ENCODE measurements around the gene MAGI1.
"Not testable (repeated sequence)": the region's sequence is repeated elsewhere in the genome, so short reads cannot be mapped to it uniquely, and the experiment has no call there.

The MAGI1 gene

DNA sequence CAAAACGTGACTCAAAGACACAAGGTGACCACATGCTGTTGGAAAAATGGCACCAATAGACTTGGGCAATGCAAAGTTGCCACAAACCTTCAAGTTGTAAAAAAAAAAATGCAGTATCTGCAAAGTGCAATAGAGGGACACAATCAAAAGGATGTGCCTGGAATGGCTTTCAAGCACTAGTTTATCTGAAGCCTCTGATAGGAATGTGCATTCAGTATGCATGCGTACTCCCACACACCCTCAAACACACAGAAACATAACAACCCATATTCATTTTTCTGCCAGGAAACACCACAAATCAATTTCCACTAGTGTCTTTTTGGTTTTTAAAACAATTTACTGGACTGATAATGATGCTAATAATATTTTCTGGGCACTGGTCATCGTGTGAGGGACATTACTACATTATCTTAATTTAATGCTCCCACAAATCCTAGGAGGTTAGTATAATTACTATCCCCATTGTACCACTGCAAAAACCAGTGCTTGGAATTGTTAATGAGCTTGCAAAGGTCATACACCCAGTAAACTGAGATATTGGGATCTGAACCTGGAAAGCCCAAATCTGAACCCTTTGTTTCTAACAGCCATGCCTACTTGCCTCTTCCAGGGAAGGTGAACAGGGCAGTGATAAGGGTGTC lies 298.7 kb downstream of the MAGI1 start:
- no peak for DNase-seq

DNA sequence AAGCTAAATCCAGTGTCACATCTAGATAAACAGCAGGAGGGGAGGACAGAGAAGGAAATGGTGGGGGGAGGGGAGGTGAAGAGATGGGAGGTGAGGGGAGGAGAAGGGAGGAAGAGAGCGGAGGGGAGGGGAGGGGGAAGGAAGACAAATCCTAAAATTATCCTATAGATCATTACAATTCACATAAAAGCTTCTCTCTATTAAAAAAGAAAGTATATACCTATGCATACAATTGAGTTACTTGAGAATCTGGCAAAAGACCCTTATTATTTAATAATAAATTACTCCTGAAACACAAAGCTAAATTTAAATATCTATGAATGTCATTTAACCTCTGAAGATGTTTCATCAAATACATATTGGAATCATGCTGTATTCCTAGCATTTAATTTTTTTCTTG lies 303.9 kb downstream of the MAGI1 start:
- no peak for DNase-seq

DNA sequence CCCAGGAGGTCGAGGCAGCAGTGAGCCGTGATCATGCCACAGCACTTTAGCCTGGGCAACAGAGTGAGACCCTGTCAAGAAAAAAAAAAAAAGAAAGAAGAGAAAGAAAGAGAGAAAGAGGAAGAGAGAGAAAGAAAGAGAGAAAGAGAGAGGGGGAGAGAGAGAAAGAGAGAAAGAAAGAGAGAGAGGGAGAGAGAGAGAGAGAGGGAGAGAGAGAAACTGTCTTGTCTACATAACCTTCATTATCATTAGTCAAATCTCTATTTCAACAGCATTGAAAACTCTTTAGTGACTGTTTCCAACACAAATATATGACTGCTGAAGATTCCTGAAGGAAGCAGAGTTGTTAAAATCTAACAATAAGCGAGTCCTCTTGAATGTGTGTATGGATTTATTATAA lies 304.3 kb downstream of the MAGI1 start:
- no peak for DNase-seq

DNA sequence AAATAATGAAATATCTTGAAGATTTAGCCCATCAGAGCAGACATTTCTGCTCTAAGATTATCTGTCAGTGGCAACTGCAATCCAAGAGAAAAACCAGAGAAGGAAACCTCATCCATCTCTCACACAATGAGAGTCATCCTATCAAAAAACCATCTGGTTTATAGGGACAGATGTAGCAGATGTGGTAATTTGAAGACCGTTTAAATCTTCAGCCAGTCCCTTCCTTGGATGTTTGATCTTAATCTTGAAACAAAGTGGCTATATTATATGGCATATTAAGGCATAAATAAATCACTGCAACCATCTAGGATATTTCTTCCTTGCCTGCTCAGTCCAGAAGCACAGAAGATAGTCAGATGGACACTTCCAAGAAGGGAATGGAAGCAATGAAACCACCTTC lies 305.3 kb downstream of the MAGI1 start:
- DNase-seq: no peak

DNA sequence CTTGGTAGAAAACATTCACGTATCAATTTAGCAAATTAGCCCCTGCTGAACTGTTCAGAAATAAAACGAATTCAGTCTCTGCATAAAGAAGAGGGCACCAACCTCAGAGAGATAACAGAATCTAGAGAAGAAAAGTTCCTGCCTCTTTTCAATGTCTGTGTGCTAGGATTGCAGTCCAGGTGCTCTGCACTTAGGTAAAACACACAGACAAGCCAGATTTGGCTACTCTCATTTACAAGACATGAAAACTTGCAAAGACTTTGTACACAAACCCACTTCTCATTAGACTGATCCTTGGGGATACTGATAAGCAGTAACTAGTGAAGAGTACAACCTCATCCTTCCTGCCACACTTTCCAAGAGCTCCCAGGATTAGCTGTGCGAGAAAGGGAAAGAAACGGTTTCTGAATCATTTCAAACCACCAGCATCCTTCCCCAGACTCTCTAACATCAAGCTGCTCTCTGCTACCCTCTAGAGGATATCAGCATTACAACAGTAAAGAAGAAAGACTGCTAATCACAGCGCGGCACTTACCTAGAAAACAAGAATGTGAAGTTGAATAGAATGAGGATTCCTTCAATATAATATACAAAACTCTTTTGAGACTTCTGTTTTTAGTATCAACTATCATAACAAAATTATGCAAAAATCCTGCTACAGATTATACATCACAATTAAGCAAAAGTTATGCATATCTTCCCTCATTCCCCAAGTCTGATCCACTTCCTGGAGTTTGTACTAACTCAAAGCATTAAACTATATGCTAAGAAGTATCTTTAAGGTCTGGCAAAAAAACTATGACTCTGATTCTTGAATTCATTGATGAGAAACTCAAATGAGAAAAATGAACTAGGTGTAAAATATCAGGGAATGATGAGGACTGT lies 306.4 kb downstream of the MAGI1 start:
- peak; percentile 1 to 6 for DNase-seq

DNA sequence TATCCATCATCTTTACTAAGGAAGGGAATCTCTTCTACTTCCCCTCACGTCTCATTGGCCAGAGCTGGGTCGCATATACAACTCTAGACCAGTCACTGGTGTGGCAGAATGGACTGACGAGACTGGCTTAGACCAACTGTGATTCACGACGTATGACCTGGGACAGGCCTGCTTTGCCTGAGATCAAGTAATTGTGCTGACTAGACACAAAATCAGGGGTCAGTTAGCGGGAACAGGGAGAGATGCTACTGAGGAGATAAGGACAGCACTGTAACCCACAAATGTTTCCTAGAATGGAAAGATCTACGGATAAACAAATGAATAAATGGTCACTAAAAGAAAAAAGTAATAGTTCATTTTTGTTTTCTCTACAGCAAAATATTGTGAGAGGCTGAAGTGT lies 308.3 kb downstream of the MAGI1 start:
- DNase-seq: no peak

DNA sequence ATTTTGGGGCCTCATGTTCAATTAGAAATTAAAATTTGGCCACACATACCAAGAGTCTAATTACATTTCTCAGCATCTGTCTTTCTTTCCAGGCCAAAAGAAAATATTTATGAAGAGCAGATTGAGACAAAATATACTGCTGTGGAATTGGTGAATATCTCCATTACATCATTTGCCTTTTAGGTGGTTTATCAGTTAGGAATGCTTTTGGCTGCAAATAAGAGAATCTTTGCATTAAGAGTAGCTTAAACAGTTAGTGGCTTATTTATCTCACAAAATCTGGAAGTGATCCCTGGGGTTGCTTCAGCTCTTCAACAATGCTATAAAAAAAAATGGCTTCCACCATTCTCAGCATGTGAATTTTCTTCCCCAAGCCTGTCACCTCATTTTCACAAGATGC lies 308.7 kb downstream of the MAGI1 start:
- no peak for DNase-seq

DNA sequence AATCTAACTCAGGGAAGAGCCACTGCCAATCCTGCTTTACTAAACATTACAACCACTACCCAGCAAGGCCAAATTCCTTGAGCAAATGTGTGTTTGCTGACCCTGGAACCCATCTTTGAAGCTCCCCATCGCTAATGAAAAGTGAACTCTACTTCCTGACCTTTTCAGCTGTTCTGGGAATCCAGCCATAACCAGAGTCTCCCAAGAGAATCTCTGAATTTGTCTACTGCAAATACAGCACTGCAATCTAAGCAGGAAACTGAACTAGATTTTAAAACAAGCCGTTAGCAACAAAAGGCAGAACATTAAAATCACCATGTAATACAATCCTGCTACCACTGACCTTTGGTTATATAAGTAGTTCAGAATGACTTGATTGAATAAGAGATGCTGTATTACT lies 309.2 kb downstream of the MAGI1 start:
- no peak for DNase-seq

DNA sequence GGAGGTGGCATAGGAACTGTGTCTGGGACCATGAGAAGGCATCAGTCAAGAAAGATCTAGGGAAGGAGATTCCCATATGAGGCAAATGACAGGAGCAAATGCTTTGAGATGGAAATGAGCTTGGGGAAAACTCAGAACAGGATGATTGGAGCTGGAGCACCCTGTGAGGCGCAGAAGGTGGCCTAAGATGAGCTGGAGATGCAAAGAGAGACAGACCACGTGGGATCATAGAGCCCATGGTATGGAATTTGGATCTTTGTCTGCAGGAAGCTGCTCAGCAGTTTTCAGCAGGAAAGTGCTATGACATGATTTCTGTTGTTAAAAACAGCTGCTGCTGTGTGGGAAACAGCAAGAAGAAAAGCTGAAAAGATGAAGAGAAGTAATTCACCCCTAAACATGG lies 310.6 kb downstream of the MAGI1 start:
- no peak for DNase-seq

DNA sequence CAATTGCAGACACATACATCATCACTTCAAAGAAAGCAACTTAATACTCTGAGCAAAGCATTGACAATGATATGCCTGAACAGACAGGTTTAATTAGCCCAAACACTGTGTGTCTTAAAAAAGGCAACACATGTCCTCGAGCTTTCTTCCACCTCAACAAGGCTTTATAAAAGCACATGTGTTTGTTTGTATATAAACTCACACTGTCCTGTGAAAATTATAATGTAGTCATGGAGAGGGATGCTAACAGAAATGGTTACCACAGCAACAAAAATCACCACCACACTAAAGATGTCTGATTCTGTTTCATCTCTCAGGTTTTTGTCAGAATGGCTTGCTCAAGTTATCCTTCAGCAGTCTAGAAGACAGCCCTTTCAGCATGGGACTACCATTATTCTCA lies 314.7 kb downstream of the MAGI1 start:
- no peak for DNase-seq

DNA sequence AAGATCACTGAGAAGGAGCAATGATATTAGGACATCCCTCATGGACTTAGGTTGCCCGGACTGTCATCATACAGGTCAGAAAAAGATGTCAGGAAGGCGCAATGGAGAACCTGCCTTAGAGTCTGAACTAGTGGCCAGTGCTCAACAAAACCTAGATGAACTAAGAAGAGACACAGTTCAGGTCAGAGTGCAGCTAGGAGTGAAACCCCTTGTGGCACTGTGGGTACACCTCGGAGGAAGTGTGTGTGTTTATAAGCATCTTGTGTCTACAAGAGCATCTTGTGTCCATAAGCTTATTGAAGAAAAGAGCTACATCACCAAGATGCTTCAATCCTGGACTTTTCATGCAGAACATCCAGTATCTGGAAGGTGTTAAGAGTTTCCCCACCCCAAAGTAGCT lies 315.7 kb downstream of the MAGI1 start:
- no peak for DNase-seq

DNA sequence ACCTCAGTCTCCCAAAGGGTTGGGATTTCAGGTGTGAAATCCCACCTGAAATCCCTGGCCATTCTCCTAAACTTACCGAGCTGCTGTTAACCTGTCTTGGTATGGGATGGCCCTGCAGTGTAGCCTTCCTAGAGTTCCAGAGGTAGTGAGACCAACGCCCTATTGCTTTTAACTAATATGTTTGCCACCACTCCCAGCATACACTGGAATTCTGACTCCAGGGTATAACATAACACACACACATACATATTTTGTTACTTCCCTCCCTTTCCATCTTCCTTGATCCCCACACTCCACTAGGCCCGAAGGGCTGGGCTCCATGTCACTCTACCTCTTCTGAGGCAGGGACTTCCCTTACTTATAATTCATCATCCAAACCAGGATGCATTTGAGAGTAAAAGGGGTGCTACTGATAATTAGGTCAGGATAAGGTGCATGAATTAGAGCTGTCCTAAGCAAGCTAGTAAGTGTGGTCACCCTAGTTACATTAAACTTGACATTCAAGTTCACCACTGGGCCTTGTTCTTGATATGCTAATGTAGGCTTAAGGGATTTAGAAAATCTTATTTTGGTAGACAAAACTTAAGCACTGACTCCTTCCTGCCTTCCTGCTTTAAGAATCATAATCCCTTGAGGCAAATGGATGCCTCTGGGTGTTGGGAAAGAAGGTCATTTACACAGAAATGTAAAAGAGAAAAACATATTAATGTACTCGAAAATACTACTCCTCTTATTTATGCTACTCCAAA lies 317.6 kb downstream of the MAGI1 start:
- no peak for DNase-seq

DNA sequence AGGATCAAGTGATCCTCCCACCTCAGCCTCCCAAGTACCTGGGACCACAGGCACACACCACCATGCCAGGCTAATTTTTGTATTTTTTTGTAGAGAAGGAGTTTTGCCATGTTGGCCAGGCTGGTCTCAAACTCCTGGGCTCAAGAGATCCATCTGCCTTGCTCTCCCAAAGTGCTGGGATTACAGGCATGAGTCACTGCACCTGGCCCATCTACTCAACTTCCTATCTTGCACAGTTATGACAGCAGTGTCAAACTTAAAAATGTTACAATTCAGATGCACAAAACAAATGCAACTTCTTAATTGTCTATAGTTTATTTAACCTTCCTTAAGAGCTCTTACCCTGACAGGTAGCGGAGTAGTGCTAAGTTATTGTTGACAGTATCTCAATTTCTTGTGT lies 319.1 kb downstream of the MAGI1 start:
- not testable (repeated sequence) for DNase-seq

DNA sequence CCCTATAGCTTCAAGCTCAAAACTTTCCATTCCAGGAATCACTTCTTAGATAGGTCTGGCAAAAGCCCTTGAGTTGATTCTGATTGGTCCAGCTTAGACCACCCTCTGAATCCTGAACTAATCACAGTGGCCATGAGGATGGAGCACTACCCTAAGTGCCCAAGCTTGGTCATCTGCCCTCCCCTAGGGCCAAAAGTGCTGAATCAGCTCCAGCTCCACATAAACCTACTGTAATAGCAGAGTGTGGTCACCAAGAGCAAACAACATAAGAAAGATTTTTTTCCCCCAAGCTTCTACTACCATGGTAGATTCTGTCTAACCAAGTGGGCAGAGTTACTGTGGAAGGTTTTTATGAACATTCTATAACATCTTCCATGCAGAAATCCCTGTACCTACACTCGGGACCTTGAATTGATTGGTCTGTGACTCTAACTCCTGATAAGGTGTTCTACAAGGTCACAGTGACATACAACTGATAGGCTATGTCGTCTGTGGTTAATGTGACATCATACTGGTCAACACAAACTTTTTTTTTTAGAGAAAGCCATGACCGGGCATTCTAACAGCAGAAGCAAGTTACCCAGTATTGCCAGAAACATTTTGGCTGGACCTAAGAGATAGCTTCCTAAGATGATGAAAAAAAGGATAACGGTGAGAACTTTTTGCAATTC lies 320.9 kb downstream of the MAGI1 start:
- no peak for DNase-seq

DNA sequence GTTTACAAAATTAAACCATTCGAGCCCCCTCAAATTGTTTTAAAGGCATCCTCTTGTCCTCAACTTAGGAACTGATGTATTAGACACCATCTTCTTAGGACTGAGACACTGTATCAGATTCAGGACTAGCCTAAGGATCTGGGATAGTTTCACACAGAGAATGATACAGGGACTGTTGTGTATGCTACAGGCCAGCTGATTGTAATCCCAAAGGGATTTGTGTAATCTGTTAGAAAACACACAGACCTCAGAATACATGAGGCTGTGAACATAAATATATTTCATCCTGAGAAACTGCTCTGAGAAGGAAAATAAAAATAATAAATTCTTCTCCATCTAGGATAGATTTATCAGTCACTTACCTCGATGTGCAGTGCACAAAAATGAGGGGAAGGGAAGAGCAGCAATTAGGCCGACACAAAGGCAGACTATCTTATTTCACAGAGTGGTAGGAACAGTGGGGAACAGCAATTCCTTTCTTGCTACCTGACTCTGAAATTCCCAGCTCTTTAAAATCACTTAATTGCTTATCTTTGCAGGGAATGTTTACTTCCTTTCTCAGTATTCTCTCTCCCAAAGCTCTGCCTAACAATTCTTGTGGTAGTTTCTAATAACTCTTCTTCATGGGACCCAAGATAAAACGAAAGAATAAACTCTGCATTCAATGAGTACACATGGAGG lies 322.5 kb downstream of the MAGI1 start:
- no peak for DNase-seq

DNA sequence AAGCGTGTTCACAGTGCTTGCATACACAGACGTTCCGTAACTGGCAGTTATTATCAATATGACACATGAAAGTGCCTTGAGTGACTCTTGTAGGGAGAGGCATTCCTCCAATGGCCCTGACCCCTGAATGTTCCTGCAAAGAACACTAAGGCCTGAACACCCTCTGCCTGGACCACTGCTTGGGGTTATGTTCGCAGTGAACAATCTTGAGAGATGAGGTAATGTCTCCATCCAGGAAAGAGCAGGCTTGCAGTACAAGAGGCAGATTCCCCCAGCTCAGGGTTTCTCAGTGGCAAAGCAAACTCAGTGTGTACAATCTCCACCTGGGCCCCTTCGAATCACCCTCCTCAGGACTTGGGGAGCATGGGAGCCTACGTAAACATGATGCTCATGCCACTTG lies 324.6 kb downstream of the MAGI1 start:
- DNase-seq: no peak

DNA sequence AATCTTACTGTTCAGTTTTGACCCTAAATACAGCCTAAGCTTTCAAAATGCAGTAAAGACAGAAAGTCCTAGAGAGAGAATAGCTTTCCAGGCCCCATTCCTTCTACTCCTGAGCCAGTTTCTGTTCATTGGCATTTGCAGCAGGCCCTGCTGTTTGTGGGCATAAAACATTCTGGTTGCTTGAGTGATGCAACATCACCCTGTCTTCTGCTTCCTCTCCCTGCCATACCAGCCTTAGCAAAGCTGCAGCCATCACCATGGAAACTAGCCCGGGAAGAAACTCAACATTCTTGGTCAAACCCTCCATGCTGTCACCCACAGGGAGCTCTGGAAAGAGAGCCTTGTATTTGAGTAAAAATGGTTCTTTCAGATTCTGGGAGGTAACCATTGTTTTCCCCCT lies 325.7 kb downstream of the MAGI1 start:
- no peak for DNase-seq

DNA sequence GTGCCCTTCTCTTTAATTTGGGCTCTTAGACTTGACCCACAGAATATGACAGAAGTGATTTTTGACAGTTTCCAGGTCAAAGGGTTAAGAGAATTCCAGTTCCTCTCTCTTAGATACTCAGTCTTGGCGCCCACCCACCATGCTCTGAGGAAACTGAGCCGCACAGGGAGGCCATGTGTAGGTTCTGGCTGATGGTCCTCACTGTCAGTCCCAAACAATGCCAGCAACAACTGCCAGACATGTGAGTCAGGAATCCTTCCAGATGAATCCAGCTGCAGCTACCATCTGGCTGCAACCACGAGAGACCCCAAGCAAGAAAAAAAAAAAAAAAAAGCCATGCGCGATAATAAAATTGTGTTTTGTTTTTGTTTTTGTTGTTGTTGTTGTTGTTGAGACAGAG lies 326.6 kb downstream of the MAGI1 start:
- no peak for DNase-seq

DNA sequence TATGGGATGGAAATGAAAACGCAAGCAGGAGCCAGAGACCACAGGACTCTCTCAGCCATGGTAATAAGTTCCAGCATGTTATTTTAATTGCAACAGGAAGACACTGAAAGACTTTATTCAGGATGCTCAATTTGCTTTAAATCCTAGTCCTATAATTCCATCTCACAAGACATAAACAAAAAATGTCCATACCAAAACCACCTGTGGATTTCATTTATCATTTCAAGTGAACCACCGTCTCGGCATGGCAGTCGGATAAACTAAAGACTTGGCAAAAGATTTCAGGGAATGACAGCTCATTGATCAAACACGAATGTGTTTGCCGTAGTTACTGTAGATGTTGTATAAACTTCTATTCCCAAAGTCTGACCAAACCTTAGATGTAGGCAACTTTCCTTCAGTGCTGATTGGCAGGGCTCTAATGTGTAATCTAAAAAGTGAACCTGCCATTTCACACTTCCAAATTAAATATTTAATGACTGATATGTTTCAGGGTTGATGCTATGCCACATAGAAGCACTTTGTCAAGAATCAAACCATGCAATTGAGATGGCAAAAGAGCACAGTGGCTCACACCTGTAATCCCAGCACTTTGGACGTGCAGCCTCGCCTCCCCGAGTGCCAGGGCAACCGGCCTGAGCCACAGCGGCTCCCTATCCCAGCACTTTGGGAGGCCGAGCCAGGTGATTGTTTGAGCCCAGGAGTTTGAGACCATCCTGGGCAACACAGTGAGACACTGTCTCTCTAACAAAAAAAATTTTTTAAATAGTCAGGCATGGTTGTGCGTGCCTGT lies 331.7 kb downstream of the MAGI1 start:
- no peak for DNase-seq

DNA sequence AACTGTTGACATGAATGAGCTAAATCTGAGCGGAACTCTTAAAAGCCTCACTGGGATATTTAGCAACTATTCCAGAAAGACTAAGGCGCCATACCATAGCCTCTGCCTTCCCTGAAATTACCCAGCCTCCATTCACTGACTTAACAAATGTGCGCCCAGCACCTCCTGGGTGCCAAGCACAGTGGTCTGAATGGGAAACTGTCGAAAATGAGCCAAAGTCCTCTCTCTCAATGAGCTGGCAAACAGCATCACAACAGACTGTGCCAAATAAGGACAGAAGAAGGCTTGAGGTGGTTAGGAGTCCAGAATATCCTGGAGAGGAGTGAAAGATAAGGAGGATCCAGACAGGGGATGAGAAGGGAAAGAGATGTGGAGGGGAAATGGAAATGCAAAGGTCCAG lies 332.4 kb downstream of the MAGI1 start:
- no peak for DNase-seq

DNA sequence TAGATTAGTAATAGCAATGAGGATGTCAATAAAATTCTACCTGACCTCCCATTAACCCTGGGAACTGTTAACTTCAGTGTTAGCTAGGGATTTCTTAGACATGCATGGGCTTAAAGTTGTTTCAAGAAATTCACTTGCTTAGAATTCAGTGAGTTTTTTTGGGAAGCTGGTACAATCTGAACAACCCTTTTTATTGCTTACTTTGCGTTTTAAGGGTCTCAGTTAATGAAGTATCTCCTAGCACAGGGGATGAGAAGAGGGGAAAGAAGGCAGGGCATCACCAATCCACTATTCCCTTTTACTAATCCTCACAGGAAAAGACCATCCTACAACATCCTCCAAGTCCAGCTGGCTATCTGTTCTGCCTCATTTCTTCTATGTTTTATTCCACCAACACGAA lies 334.9 kb downstream of the MAGI1 start:
- DNase-seq: no peak

DNA sequence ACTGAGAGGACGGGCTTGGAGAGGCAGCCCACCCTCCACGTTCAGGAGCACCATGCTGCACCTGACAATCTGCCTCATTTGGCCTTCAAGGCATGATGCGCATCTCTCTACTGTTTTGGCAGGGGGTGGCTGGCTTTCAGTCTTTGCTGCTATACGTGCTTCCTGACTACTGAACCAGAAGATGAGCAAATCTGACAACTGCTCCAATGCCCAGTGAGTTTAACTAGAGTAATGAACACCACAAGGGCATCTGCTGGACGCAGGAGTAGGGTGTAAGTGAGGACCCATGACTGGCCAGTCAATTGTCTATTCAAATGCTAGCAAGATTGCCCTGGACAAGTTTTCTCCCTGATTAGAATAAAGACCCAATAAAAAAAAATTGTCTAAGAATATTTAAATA lies 335.7 kb downstream of the MAGI1 start:
- DNase-seq: no peak

Data from NCI-H187 (cell line).